RWPE2 (cell line): ENCODE results near the gene RNU1-1.
A peak's percentile ranks its signal among the peaks of the same experiment; 100 is the strongest.
"Not testable (repeated sequence)": the region's sequence is repeated elsewhere in the genome, so short reads cannot be mapped to it uniquely, and the experiment has no call there.

Experiments used
- ATAC-seq: fragments of 200-7000 bp; cut with Tn5 transposase; 3 replicates; pipeline ENCODE4 v1.9.1; 2021; ENCODE audit warnings: low read depth
- DNase-seq: peaks from one replicate; pipeline ENCODE4 v3.0.0-alpha.2; 2020; ENCODE audit warnings: low spot score
- H3K27ac ChIP-seq: fragments of 450-650 bp; 2 replicates; pipeline ENCODE4 v1.5.1; 2017; ENCODE audit warnings: mild to moderate bottlenecking; ENCODE audit not compliant: poor library complexity, severe bottlenecking
- H3K27me3 ChIP-seq: fragments of 250-450 bp; sonication (Bioruptor Pico); 2 replicates; pipeline ENCODE4 v1.5.1; 2021; ENCODE audit warnings: mild to moderate bottlenecking, moderate library complexity; ENCODE audit not compliant: insufficient read depth, poor library complexity, severe bottlenecking
- H3K36me3 ChIP-seq: fragments of 250-450 bp; sonication (Bioruptor Pico); 2 replicates; pipeline ENCODE4 v1.5.1; 2020; ENCODE audit warnings: low read depth, mild to moderate bottlenecking, moderate library complexity
- H3K4me1 ChIP-seq: fragments of 250-450 bp; sonication (Bioruptor Pico); 2 replicates; pipeline ENCODE4 v1.5.1; 2021; ENCODE audit warnings: mild to moderate bottlenecking, moderate library complexity; ENCODE audit not compliant: insufficient read depth, poor library complexity, severe bottlenecking
- H3K4me3 ChIP-seq: fragments of 250-450 bp; sonication (Bioruptor Pico); 2 replicates; pipeline ENCODE4 v1.5.1; 2021; ENCODE audit warnings: mild to moderate bottlenecking, moderate library complexity; ENCODE audit not compliant: severe bottlenecking
- H3K9me3 ChIP-seq: fragments of 250-450 bp; sonication (Bioruptor Pico); 2 replicates; pipeline ENCODE4 v1.5.1; 2021; ENCODE audit warnings: mild to moderate bottlenecking, moderate library complexity; ENCODE audit not compliant: severe bottlenecking
- TF ChIP-seq, protein P1 (sequence below): fragments of 450-650 bp; IDR thresholded peaks from one replicate; pipeline ENCODE4 v1.5.1; 2017; ENCODE audit warnings: mild to moderate bottlenecking, moderate library complexity; ENCODE audit not compliant: poor library complexity, severe bottlenecking

The RNU1-1 gene

GRCh38 chr1:16521288-16521583 is 7.2 kb upstream of the RNU1-1 start:
- no peak overlapping the region for H3K4me3 ChIP-seq
- no peak for ATAC-seq

DNA sequence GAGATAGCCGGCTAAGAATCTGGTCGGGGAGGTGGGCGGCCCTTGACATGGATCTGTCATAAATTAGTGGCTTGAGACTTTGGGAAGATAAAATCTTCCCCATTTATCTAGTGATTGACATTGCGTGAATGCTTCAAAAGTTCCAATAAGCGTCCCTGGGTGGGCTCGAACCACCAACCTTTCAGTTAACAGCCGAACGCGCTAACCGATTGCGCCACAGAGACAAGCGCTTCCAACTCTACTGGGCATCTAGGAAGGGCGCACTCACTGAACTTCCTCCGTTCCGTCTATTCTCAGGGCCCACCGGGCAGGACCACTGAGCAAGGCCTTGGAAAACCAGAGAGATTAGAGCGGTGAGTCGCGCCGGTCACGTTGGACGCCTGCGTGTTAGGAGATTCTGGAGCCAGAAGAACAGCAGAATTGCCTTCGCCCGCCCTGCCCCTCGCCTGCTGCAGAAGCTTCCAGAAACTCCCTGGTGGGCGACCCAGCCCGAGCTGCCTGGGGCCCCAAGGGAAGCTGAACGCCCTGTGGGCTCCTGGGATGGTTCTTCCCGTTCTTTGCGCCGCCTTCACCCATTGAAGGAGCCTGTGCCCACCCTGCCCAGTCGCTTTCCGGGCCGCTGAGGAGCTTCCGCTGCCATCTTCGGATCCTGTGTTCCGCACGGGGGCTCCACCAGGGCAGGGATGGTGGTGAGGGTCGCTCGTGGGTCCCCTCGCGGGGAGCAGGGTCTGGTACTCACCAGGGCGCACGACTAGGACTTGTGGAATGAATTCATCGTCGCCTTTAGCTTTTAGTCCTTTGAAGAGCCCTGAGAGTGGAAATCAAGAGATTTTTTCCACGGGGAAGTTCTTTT is 6.6 kb upstream of the RNU1-1 start:
- H3K36me3 ChIP-seq, H3K27me3 ChIP-seq, H3K27ac ChIP-seq, DNase-seq, H3K4me3 ChIP-seq, H3K9me3 ChIP-seq, ATAC-seq, H3K4me1 ChIP-seq: not testable (repeated sequence)

More at GRCh38 chr1:16521288-16521583, 7.2 kb upstream of the RNU1-1 start:
- Histone ChIP-seq H3K9me3 (no peaks in the 10 kb centered on the region), H3K27me3 (no peaks in the 10 kb centered on the region), H3K27ac (no peak overlapping the region), H3K36me3 (no peaks in the 10 kb centered on the region), H3K4me1 (no peaks in the 10 kb centered on the region)
- DNase-seq: no peak
- TF ChIP-seq, protein P1, sequence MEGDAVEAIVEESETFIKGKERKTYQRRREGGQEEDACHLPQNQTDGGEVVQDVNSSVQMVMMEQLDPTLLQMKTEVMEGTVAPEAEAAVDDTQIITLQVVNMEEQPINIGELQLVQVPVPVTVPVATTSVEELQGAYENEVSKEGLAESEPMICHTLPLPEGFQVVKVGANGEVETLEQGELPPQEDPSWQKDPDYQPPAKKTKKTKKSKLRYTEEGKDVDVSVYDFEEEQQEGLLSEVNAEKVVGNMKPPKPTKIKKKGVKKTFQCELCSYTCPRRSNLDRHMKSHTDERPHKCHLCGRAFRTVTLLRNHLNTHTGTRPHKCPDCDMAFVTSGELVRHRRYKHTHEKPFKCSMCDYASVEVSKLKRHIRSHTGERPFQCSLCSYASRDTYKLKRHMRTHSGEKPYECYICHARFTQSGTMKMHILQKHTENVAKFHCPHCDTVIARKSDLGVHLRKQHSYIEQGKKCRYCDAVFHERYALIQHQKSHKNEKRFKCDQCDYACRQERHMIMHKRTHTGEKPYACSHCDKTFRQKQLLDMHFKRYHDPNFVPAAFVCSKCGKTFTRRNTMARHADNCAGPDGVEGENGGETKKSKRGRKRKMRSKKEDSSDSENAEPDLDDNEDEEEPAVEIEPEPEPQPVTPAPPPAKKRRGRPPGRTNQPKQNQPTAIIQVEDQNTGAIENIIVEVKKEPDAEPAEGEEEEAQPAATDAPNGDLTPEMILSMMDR: no peak

- not testable (repeated sequence) for H3K27ac ChIP-seq, DNase-seq, H3K4me1 ChIP-seq, H3K36me3 ChIP-seq, H3K27me3 ChIP-seq, H3K4me3 ChIP-seq, ATAC-seq, H3K9me3 ChIP-seq
Observed at GRCh38 chr1:16519255-16519951, 5.3 kb upstream of the RNU1-1 start.

- H3K27ac ChIP-seq, DNase-seq, H3K4me1 ChIP-seq, H3K36me3 ChIP-seq, H3K4me3 ChIP-seq, H3K9me3 ChIP-seq, H3K27me3 ChIP-seq, ATAC-seq: not testable (repeated sequence)
Observed at GRCh38 chr1:16518913-16519254, 4.8 kb upstream of the RNU1-1 start.

- not testable (repeated sequence) for H3K36me3 ChIP-seq, H3K4me3 ChIP-seq, H3K27ac ChIP-seq, H3K4me1 ChIP-seq, H3K9me3 ChIP-seq, H3K27me3 ChIP-seq, DNase-seq, ATAC-seq
Observed at GRCh38 chr1:16516694-16517410, 2.8 kb upstream of the RNU1-1 start.

- DNase-seq, H3K4me1 ChIP-seq, H3K27me3 ChIP-seq, H3K36me3 ChIP-seq, H3K9me3 ChIP-seq, H3K4me3 ChIP-seq, H3K27ac ChIP-seq: not testable (repeated sequence)
- ATAC-seq: peak; percentile 98
Observed at GRCh38 chr1:16513412-16514106, 526 bp downstream of the RNU1-1 start.

- not testable (repeated sequence) for H3K36me3 ChIP-seq, H3K27me3 ChIP-seq, H3K9me3 ChIP-seq, DNase-seq, H3K4me1 ChIP-seq, H3K27ac ChIP-seq, H3K4me3 ChIP-seq
- peak; percentile 6; the same call in 1 of the 3 replicates for ATAC-seq
Observed at GRCh38 chr1:16512624-16513411, 1.3 kb downstream of the RNU1-1 start.

DNA sequence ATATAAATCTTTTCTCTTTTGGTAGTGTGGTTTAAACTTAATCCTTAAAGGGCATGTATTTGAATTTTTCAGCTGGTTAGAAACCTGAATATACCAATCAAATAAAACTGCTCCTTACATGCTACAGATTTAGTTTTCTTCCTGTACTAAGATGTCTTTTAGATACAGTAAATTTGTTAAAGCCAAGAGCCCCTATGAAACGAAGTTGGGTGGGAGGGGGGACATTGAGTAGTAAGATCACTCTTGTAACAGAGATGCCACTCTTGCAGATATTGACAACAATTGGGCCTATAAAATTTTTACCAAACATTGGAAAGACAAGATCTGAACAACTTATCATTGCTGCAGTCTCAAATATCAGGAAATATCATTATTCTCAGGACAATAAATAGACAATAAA is 2.2 kb downstream of the RNU1-1 start:
- ATAC-seq, H3K27me3 ChIP-seq: not testable (repeated sequence)

DNA sequence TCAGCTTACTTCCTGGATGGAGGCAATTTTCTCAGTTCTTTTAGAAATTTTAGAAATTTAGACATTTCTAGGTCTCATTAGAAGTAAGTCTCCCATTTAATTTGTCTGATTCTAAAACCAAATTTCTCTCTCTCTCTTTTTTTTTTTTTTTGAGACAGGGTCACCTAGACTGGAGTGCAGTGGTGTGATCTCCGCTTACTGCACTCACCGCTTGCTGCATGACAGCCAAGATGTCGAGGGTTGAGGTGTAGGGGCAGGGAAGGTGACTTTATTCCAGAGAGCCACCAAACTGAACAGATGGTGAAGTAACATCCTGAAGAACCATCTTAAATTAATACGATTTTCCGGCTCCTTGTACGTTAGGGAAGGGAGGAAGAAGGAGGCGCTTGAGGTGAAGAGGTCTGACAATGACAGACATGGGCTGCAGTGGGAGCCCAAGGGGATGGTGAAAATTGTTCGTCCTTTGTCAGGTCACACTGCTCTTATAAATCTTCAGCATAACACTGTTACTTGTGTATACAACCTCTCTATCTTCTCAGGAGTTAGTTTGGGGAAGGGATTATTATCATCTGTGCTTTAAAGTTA is 5.1 kb downstream of the RNU1-1 start:
- ATAC-seq, H3K27me3 ChIP-seq, H3K27ac ChIP-seq, H3K4me1 ChIP-seq, H3K36me3 ChIP-seq, DNase-seq, H3K4me3 ChIP-seq, H3K9me3 ChIP-seq: not testable (repeated sequence)

More for the DNA sequence above, 2.2 kb downstream of the RNU1-1 start:
- H3K4me1 ChIP-seq, H3K4me3 ChIP-seq, H3K36me3 ChIP-seq, H3K27ac ChIP-seq, DNase-seq, H3K9me3 ChIP-seq: not testable (repeated sequence)
